Upper lobe of left lung (tissue), 4 donors: Measurements from ENCODE around the gene PGLYRP4.

ENCODE experiments used
- CTCF ChIP-seq, 6 experiments: fragments of 450-650 bp in 4 of 6; fragments of 200-600 bp in 2 of 6; sonication (generic) in 2 of 6; IDR thresholded peaks; one replicate each; pipeline ENCODE4 v1.5.1; 2016 to 2019; ENCODE audit warnings: antibody characterized with exemption in 6 of 6
- EP300 ChIP-seq, 4 donors: sonication (generic); formaldehyde crosslinking; IDR thresholded peaks; one replicate each; pipeline ENCODE4 v1.5.1; 2017; ENCODE audit warnings: antibody characterized with exemption in 4 of 4, control low read depth in 2 of 4
- POLR2A ChIP-seq, 4 donors: fragments of 450-650 bp; IDR thresholded peaks; one replicate each; pipeline ENCODE4 v1.5.1; 2016 to 2017; ENCODE audit warnings: antibody characterized with exemption in 4 of 4, mild to moderate bottlenecking in 2 of 4
- POLR2AphosphoS5 ChIP-seq, 2 donors: sonication (generic); formaldehyde crosslinking; IDR thresholded peaks; one replicate each; pipeline ENCODE4 v1.5.1; 2017; ENCODE audit warnings: antibody characterized with exemption in 2 of 2

- TF ChIP-seq POLR2AphosphoS5 (IDR thresholded peaks at IDR 0.05) (no peak), POLR2A (IDR thresholded peaks at IDR 0.05) (no peak), CTCF (IDR thresholded peaks at IDR 0.05) (no peak), EP300 (IDR thresholded peaks at IDR 0.05) (no peak)
Observed at GRCh38 chr1:153370146-153370545, 21.5 kb upstream of the PGLYRP4 start.
